HK-2 (cell line): ENCODE data around the gene ITGB6.

ENCODE experiments used
- DNase-seq: peaks from one replicate; pipeline ENCODE4 v3.0.0-alpha.2; 2018; ENCODE audit not compliant: unreplicated experiment

Gene ITGB6

GRCh38 chr2:160199683-160200389 lies at the start of gene ITGB6:
TSS of gene ITGB6 (minus strand) at chr2:160200272. CDS start at chr2:160200063, 209 bp downstream.
- DNase-seq: no peak

GRCh38 chr2:160247296-160248035 lies 47.4 kb upstream of the ITGB6 start:
- no peak for DNase-seq

- DNase-seq: no peak
Measured at GRCh38 chr2:160246356-160246755, 46.3 kb upstream of the ITGB6 start.

- no peak for DNase-seq
Measured at GRCh38 chr2:160245614-160246155, 45.6 kb upstream of the ITGB6 start.

GRCh38 chr2:160242893-160243564 lies 43.0 kb upstream of the ITGB6 start:
- DNase-seq: no peak

- DNase-seq: peak; percentile 75
Measured at GRCh38 chr2:160241251-160242137, 41.4 kb upstream of the ITGB6 start.

- no peak for DNase-seq
Measured at GRCh38 chr2:160239436-160239835, 39.4 kb upstream of the ITGB6 start.

GRCh38 chr2:160238392-160238791 lies 38.3 kb upstream of the ITGB6 start:
- DNase-seq: no peak

GRCh38 chr2:160232905-160233475 lies 32.9 kb upstream of the ITGB6 start:
- DNase-seq: no peak

- no peak for DNase-seq
Measured at GRCh38 chr2:160229591-160229990, 29.5 kb upstream of the ITGB6 start.

- DNase-seq: no peak
Measured at GRCh38 chr2:160228141-160228917, 28.3 kb upstream of the ITGB6 start.

- DNase-seq: peak; percentile 61
Measured at GRCh38 chr2:160227293-160227915, 27.3 kb upstream of the ITGB6 start.

- no peak for DNase-seq
Measured at GRCh38 chr2:160226367-160226766, 26.3 kb upstream of the ITGB6 start.

- DNase-seq: no peak
Measured at GRCh38 chr2:160225722-160226121, 25.6 kb upstream of the ITGB6 start.

GRCh38 chr2:160224507-160224906 lies 24.4 kb upstream of the ITGB6 start:
- no peak for DNase-seq

- peak; percentile 57 for DNase-seq
Measured at GRCh38 chr2:160224060-160224459, 24.0 kb upstream of the ITGB6 start.

- no peak for DNase-seq
Measured at GRCh38 chr2:160223560-160223959, 23.5 kb upstream of the ITGB6 start.

- no peak for DNase-seq
Measured at GRCh38 chr2:160222546-160223283, 22.6 kb upstream of the ITGB6 start.
